Right kidney (tissue), 9 donors: Measurements from ENCODE around the gene PARP15.
A peak's percentile ranks its signal among the peaks of the same experiment; 100 is the strongest.
"Not testable (repeated sequence)": the region's sequence is repeated elsewhere in the genome, so short reads cannot be mapped to it uniquely, and the experiment has no call there.

Source experiments
- DNase-seq: peaks from one replicate; pipeline ENCODE4 v3.0.0-alpha.2; 2016
- long read RNA-seq, 8 donors: transcript quantifications; one replicate each; lab custom pipeline, GENCODE V29; 2026

The PARP15 gene
- long read RNA-seq, donor 1 = 0 reads
- long read RNA-seq, donor 2 = 0 reads
- long read RNA-seq, donor 3 = 0 reads
- long read RNA-seq, donor 4 = 0 reads
- long read RNA-seq, donor 5 = 0 reads
- long read RNA-seq, donor 6 = 0 reads
- long read RNA-seq, donor 7 = 0 reads
- long read RNA-seq, donor 8 = 0 reads

DNA sequence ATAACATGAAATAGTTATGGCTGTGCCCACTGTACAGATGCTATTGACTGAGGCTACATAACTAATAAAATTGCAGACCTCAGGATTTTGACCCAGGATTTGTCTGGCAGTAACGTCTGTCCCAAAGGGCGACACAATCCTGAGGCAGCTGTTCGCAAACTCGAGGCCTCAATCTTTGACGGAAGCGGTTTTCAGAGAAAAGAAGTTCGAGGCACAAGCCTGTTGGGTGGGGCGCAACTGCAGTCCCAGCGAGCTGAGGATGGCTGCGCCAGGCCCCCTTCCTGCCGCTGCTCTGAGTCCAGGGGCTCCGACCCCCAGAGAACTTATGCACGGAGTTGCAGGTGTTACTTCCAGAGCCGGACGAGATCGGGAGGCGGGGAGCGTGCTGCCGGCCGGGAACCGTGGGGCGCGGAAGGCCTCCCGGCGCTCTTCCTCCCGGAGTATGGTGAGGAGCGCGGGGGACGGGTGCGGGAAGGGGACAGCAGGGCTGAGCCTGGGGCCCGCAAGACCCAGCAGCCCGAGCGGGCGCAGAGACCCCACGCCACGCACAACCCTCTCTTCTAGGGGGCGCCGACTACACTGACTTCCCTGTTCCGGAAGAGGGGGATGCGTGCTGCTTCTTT lies at the start of gene PARP15:
Gene PARP15 (plus strand): TSS at position 242 of the 623 bp plus-strand sequence. CDS start 18 bp downstream, at position 260.
- peak; percentile 66 for DNase-seq

- DNase-seq = no peak
These were observed 47.3 kb upstream of the PARP15 start for GRCh38 chr3:122530164-122530563.

- no peak for DNase-seq
These were observed 44.0 kb upstream of the PARP15 start for GRCh38 chr3:122533480-122533879.

DNA sequence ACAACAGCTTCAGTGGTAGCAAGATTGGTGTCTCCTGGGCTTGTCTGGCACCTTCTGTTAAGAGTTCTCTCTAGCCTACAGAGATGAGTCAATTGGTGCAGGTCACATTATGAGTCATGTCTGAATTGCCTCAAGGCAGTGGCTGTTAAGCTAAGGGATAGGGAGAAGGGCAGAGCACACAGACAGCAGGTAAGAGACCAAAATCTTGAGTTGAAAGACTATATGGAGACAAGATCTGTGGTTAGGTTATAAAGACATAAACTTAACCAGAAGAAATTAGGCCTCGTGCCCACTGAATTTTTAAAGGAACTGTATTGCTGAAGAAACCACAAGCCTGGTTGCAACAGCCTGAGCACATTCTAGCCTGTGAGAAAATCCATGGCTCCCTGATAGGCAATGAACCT lies 43.5 kb upstream of the PARP15 start:
- DNase-seq = no peak

DNA sequence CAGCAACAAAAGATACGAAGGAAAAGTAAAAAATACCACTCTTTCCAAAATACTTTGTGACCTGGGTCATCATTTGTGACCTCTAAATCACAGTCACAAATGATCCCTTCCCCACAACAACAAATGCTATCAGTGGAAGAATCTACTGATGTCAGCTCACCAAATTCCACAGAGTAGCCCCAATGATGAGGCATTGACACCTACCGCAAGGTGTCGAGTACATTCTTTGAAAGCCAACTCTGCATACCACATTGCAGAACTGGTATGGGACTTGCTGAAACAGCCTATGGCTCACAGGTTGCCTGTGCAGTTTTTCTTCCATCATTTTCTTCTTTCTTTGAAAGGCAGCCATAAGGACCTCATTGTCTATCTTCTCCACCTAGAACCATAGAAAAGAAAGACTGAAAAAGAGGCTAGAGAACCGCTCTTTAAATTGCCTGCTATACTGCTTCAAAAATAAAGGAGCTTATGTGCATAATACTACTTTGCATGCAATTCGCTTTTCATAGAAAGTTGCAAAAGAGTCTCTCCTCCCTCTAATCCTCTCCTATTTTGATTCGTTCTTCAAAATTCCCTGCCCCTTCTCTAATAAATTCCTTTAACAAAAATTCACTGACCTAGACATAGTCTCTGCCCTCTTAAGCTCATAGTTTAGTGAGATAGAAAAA lies 41.4 kb upstream of the PARP15 start:
- DNase-seq = no peak

DNA sequence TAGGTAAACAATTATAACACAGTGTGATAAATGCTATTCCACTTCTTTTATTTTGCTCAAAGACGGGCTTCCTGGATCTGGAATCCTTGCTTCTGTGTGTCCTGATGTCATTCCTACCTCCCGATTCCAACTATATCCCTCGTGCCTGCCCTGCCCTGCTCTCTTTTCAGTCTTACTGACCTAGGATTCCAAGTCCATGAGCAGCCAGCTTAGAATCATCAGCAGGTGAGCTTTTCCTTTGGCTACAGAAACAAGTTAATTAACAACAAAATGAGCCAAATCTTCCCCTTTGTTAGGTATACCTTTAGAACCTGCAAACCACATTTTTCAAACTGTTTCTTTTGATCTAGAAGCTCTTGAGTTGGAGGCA lies 40.8 kb upstream of the PARP15 start:
- DNase-seq = no peak

DNA sequence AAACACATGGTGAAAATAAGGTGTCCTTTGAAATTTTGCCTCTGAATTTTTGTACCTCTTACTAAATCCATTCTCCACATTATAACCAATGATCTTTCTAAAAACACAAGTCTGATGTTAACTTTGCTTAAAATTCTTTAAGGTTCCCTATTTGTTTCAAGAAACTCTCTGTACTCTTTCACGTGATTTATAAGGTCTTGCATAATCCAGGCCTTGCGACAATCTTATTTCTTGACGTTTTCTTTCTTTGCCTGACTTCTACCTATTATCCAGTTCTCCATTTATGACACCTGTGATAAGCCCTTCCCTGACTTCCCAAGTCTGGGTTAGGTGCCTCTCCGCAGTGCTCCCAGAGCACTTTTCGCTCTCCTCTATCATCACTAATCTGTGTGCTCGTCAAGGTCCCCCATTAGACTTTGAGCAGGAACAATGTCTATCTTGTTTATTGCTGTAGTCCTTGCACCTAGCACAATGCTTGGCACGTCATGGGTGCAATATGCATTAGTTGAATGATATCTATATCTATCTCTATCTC lies 38.4 kb upstream of the PARP15 start:
- no peak for DNase-seq

DNA sequence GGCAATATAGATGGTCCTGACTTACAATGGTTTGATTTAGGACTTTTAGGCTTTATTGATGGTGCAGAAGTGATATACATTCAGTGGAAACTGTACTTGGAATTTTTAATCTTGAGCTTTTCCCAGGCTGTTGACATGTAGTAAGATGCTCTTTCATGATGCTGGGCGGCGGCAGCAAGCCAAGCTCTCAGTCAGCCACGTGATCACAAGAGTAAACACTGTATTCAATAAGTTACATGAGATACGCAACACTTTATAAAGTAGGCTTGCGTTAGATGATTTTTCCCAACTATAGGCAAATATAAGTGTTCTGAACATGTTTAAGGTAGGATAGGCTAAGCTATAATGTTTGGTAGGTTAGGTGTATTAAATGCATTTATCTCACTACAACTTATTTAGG lies 31.3 kb upstream of the PARP15 start:
- no peak for DNase-seq

GRCh38 chr3:122548076-122548475 lies 29.4 kb upstream of the PARP15 start:
- DNase-seq = no peak

DNA sequence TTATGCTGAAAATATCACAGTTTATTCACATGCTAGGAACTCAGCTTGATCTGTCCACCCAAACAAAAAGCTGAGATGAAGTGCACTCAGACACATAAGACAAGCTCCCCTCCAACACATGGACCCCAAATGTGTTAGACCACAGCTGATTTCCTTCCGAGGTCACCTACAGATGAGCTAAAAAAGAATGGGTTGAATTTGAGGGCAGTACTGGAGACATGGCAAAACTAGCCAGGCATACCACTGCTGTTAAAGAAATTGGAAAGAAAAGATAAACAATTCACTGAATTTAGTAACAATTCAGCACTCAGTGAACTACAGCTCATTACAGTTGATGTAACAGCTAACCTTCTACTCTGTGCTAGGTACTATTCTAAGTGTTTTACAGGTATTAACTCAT lies 28.8 kb upstream of the PARP15 start:
- no peak for DNase-seq

DNA sequence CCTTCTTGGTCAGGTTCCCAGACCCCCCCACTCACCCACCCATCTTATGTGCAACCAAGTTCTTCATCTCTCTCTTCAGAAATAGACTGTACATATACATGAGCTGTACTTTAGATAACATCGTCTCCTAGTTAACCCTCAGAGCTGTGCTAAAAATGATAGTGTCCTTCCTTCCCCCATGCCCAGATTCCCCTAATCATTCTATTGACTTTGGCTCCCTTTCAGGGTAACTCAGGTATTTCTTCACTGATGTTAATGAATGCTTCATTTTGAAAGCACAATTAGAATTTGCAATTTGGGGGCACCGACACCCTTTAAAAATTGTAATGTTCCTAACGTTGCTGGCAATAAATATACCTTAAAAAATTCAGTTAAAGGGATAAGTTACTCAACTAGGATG lies 24.3 kb upstream of the PARP15 start:
- no peak for DNase-seq

GRCh38 chr3:122555275-122556071 lies 22.0 kb upstream of the PARP15 start:
- DNase-seq = no peak

DNA sequence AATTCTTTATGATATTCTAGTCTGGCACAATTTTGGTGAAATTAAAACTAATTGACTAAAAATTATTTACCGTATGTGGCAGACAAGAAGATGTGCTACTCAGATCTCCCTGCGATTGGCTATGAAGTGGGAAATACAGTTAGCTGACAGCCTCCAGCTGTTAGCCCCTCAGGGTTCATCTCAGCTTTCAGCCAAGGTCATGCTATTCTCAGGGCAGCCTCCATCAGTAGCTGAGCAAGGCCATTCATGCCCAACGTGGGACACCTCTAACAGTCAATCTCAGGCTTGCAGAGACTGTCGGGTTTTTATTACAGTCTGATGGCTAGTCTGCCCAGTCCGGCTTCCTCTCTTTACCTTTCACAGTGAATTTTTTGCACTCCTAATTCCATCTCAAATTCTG lies 20.1 kb upstream of the PARP15 start:
- DNase-seq = no peak

- no peak for DNase-seq
These were observed 18.8 kb upstream of the PARP15 start for GRCh38 chr3:122558605-122559004.

GRCh38 chr3:122559906-122560305 lies 17.5 kb upstream of the PARP15 start:
- DNase-seq = no peak

- peak; percentile 21 for DNase-seq
These were observed 16.8 kb upstream of the PARP15 start for GRCh38 chr3:122560680-122561079.

DNA sequence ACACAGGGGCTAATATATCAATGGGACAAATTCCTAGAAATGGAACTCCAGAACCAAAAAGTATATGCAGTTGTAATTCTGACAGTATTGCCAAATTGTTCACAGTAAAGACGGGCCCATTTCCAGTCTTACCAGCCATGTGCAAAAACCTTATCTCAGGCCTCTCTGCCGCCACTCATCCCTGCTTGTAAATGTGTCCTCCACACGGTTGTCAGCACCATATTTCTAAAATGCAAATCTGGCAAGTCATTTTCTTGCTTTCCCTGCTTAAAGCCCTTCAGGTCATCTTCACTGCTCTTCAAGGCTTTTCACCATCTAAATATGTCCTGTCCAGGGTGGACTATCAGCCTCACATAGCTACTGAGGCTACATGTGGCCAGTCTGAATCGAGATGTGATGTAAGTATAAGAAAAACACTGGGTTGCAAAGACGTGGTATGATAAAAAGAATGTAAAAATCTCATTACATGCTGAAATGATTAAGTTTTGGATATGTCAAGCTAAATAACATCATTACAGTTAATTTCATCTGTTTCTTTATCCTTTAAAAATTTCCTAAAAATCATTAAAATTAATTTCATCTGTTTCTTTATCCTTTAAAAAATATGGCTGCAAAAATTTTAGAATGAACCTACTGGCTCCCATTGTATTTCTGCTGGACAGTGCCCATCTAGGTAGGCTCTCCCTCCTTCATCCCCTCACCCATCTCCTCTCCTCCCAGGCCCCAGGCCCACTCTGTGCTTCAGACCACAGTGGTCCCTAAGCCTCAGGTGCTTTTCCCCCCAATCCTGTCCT lies 14.3 kb upstream of the PARP15 start:
- no peak for DNase-seq

DNA sequence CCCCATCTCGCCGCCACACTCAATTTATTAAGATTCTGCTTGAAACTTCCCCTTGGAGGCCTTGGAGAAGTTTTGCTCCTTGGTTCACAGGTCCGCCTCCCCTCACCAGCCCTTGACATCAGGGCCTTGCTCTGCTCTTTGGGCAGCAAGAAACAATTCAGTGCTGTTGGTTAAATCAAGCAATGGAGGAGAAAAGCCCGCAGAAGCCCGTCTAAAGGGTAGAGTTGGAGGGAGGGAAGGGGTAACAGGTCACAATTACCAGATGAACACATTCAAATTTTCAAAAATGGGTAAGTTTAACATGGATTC lies 13.8 kb upstream of the PARP15 start:
- DNase-seq = peak; percentile 56

- DNase-seq = peak; percentile 93
These were observed 13.1 kb upstream of the PARP15 start, which contains the start of the genes DTX3L and PARP9 for GRCh38 chr3:122564155-122564912. Gene DTX3L (plus strand): TSS chr3:122564338. CDS start chr3:122564427, 89 bp downstream. Gene PARP9 (minus strand): TSS chr3:122564300. CDS start chr3:122559620, 4,680 bp downstream.

DNA sequence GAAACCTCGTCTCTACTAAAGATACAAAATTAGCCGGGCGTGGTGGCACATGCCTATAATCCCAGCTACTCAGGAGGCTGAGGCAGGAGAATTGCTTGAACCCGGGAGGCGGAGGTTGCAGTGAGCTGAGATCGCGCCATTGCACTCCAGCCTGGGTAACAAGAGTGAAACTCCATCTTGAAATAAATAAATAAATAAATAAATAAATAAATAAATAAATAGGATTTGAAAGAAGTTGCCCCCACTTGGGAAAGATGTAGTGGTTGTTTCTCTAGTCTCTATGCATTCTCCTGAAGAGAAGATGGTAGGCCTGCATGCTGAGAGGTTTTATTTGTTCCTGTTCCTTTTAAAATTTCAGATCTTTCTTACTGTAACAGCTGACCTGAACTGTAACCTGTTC lies 9.3 kb upstream of the PARP15 start:
- DNase-seq = not testable (repeated sequence)

DNA sequence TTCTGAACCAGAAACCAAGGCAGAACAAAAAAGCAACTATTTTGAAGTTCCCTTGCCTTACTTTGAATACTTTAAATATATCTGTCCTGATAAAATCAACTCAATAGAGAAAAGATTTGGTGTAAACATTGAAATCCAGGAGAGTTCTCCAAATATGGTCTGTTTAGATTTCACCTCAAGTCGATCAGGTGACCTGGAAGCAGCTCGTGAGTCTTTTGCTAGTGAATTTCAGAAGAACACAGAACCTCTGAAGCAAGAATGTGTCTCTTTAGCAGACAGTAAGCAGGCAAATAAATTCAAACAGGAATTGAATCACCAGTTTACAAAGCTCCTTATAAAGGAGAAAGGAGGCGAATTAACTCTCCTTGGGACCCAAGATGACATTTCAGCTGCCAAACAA lies 8.7 kb upstream of the PARP15 start:
- no peak for DNase-seq
